IMR-90 (cell line): ENCODE measurements around the gene PRAMEF4. TPM values are rescaled to one million over a fixed set of nuclear protein-coding genes. Genes with fewer than 3 reads are reported as not detected.
"Not testable (repeated sequence)": the region's sequence is repeated elsewhere in the genome, so short reads cannot be mapped to it uniquely, and the experiment has no call there.

Source experiments
- ATAC-seq: fragments of 200-7000 bp; cut with Tn5 transposase; 2 replicates; pipeline ENCODE4 v1.9.1; 2020; ENCODE audit warnings: low read depth, mild to moderate bottlenecking, moderate library complexity
- BruUV-seq: library from RNA; stranded (reverse); fragments of 400-500 nt; replicated peaks from 2 replicates; lab custom pipeline; 2021; lab: Mats Ljungman, UMichigan
- CTCF ChIA-PET: fragments of 300-600 bp; formaldehyde crosslinking; extraction: SDS; loops from one replicate; lab custom pipeline; 2021; ENCODE audit warnings: antibody characterized with exemption; lab: Yijun Ruan, JAX
- POLR2A ChIA-PET: fragments of 300-600 bp; sonication (Branson Sonifier 250); formaldehyde crosslinking; loops from one replicate; lab custom pipeline; 2022; ENCODE audit warnings: antibody characterized with exemption; ENCODE audit not compliant: unreplicated experiment; lab: Charles Lee
- DNase-seq: peaks from one replicate; pipeline ENCODE4 v3.0.0; 2013
- H2AFZ ChIP-seq: replicated peaks from 2 replicates; pipeline ENCODE3; 2013; ENCODE audit warnings: low read length, mild to moderate bottlenecking; ENCODE audit not compliant: poor library complexity
- H2AK5ac ChIP-seq: 2 replicates; pipeline ENCODE4 v1.6.1; 2013; ENCODE audit warnings: low read depth, low read length, inconsistent platforms
- H2AK9ac ChIP-seq: replicated peaks from 2 replicates; pipeline ENCODE3; 2013; ENCODE audit warnings: mild to moderate bottlenecking, low read depth, low read length, moderate library complexity; ENCODE audit not compliant: poor library complexity
- H2BK120ac ChIP-seq: 2 replicates; pipeline ENCODE4 v1.6.1; 2013; ENCODE audit warnings: low read depth, low read length, inconsistent platforms
- H2BK15ac ChIP-seq: 3 replicates; pipeline ENCODE4 v1.6.1; 2013; ENCODE audit warnings: low read depth, low read length, inconsistent platforms
- H2BK20ac ChIP-seq: 2 replicates; pipeline ENCODE4 v1.6.1; 2013; ENCODE audit warnings: low read depth, mild to moderate bottlenecking, inconsistent platforms, low read length, moderate library complexity
- H2BK5ac ChIP-seq: 2 replicates; pipeline ENCODE4 v1.6.1; 2013; ENCODE audit warnings: mild to moderate bottlenecking, low read depth, low read length, inconsistent platforms; ENCODE audit not compliant: poor library complexity, severe bottlenecking
- H3K14ac ChIP-seq: replicated peaks from 2 replicates; pipeline ENCODE4 v1.6.1; 2013; ENCODE audit warnings: low read depth, low read length, inconsistent platforms
- H3K18ac ChIP-seq: 2 replicates; pipeline ENCODE4 v1.6.1; 2013; ENCODE audit warnings: low read depth, low read length, control low read depth
- H3K23ac ChIP-seq: 2 replicates; pipeline ENCODE4 v1.6.1; 2013; ENCODE audit warnings: low read depth, low read length, inconsistent platforms
- H3K27ac ChIP-seq: 2 replicates; pipeline ENCODE4 v1.5.1; 2013; ENCODE audit warnings: mild to moderate bottlenecking, control low read depth, low read length; ENCODE audit not compliant: insufficient read depth
- H3K27me3 ChIP-seq: 2 replicates; pipeline ENCODE4 v1.6.1; 2013; ENCODE audit warnings: low read length; ENCODE audit not compliant: control insufficient read depth, insufficient read depth
- H3K36me3 ChIP-seq: 2 replicates; pipeline ENCODE4 v1.6.1; 2013; ENCODE audit warnings: low read length, mixed read lengths; ENCODE audit not compliant: control insufficient read depth, insufficient read depth
- H3K4ac ChIP-seq: 2 replicates; pipeline ENCODE4 v1.6.1; 2013; ENCODE audit warnings: low read depth, low read length, inconsistent platforms
- H3K4me1 ChIP-seq: 2 replicates; pipeline ENCODE4 v1.6.1; 2013; ENCODE audit warnings: low read length, mixed read lengths; ENCODE audit not compliant: control insufficient read depth, insufficient read depth
- H3K4me2 ChIP-seq: 2 replicates; pipeline ENCODE4 v1.6.1; 2013; ENCODE audit warnings: low read depth, mild to moderate bottlenecking, control low read depth, low read length, moderate library complexity
- H3K4me3 ChIP-seq: 2 replicates; pipeline ENCODE4 v1.5.1; 2013; ENCODE audit warnings: low read depth, mild to moderate bottlenecking, control low read depth, low read length, moderate library complexity; ENCODE audit not compliant: insufficient read depth
- H3K56ac ChIP-seq: 2 replicates; pipeline ENCODE4 v1.6.1; 2013; ENCODE audit warnings: low read length, inconsistent platforms; ENCODE audit not compliant: insufficient read depth; ENCODE audit errors: extremely low read depth
- H3K79me1 ChIP-seq, 2 experiments: 2 replicates each; pipeline ENCODE4 v1.6.1; 2013; ENCODE audit warnings: low read length in 2 of 2, inconsistent platforms in 1 of 2, low read depth in 1 of 2
- H3K9ac ChIP-seq: 2 replicates; pipeline ENCODE4 v1.6.1; 2013; ENCODE audit warnings: low read depth, low read length, control low read depth
- H3K9me1 ChIP-seq: 2 replicates; pipeline ENCODE4 v1.6.1; 2013; ENCODE audit warnings: low read length, inconsistent platforms; ENCODE audit not compliant: insufficient read depth
- H3K9me3 ChIP-seq: 2 replicates; pipeline ENCODE4 v1.6.1; 2013; ENCODE audit warnings: low read length; ENCODE audit not compliant: control insufficient read depth, insufficient read depth
- H4K20me1 ChIP-seq: 2 replicates; pipeline ENCODE4 v1.6.1; 2013; ENCODE audit warnings: low read length, inconsistent platforms; ENCODE audit not compliant: insufficient read depth
- H4K5ac ChIP-seq: 2 replicates; pipeline ENCODE4 v1.6.1; 2013; ENCODE audit warnings: mild to moderate bottlenecking, low read depth, low read length, control low read depth
- H4K8ac ChIP-seq, 2 experiments: 2 replicates each; pipeline ENCODE4 v1.6.1; 2013; ENCODE audit warnings: low read depth in 2 of 2, low read length in 2 of 2, control low read depth in 1 of 2, inconsistent platforms in 1 of 2
- H4K91ac ChIP-seq: 2 replicates; pipeline ENCODE4 v1.6.1; 2013; ENCODE audit warnings: low read depth, low read length, inconsistent platforms; ENCODE audit not compliant: insufficient read depth
- WGBS, 2 experiments: methylation state at CpG; one replicate each; pipeline versions ENCODE4 v1.1.5 to v1.1.7; 2013; ENCODE audit warnings: missing lambda C conversion rate in 2 of 2; ENCODE audit not compliant: insufficient read length in 1 of 2; ENCODE audit errors: extremely low coverage in 2 of 2; 5-methylcytosine and 5-hydroxymethylcytosine counted together
- dilution Hi-C: fragments of 300-500 bp; cut with HindIII; formaldehyde crosslinking; loops from one replicate; pipeline ENCODE4 v1.14.3; 2018; ENCODE audit warnings: low sequenced_read_pairs; ENCODE audit not compliant: unreplicated experiment
- in situ Hi-C: fragments of 300-500 bp; cut with MboI; formaldehyde crosslinking; loops from 3 replicates; pipeline ENCODE4 v1.14.3; 2019; ENCODE audit warnings: low sequenced_read_pairs, inconsistent platforms, mixed read lengths
- intact Hi-C: fragments of 100-400 bp; cut with micrococcal nuclease; formaldehyde crosslinking; loops from 2 replicates; pipeline ENCODE4 v1.10.0; 2022
- polyA plus RNA-seq, 3 experiments: library from polyadenylated mRNA; depleted of rRNA; stranded (reverse); fragments of >200 nt; gene quantifications; 2 replicates each; pipeline ENCODE4 v1.2.3, GENCODE V29; 2012; ENCODE audit warnings: low replicate concordance in 1 of 3
- total RNA-seq: library from RNA; depleted of rRNA; stranded (reverse); fragments of >200 nt; gene quantifications from 2 replicates; pipeline ENCODE4 v1.2.3, GENCODE V29; 2012

PRAMEF4 gene
- total and polyA plus RNA-seq, 2 of the 4 experiments (the other 2 are of a cell fraction) = not detected

DNA sequence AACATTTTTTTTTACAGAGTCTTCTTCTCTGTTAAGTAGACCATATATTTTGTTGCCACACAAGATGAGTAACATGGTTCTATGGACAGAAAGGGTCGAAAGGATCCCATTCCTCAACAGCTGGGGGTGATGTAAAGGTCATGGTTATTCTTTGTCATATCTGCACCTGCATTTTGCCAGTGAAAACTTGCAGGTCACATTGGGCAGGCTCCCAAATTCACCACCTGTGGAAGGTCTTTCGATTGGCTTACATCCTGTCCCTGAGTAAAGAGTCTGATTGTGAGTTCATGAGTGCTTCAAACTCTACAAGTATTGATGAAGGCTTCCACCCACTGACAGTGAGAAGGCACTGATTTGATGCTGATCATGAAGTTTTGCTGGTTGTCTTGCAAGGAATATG is 52.8 kb downstream of the PRAMEF4 start:
- H3K18ac ChIP-seq, intact Hi-C loops, H2AK5ac ChIP-seq, dilution Hi-C loops, H2BK120ac ChIP-seq, H3K36me3 ChIP-seq, H3K27me3 ChIP-seq, H3K79me1 ChIP-seq, H2BK5ac ChIP-seq, H3K56ac ChIP-seq, H3K4ac ChIP-seq, H2AFZ ChIP-seq, H4K20me1 ChIP-seq, POLR2A ChIA-PET, H3K4me1 ChIP-seq, DNase-seq, in situ Hi-C loops, H3K4me3 ChIP-seq, CTCF ChIA-PET, H3K23ac ChIP-seq, BruUV-seq, H4K91ac ChIP-seq, H3K14ac ChIP-seq, H3K4me2 ChIP-seq, H2AK9ac ChIP-seq, H3K27ac ChIP-seq, H3K9me1 ChIP-seq, H2BK20ac ChIP-seq, H3K9me3 ChIP-seq, H4K5ac ChIP-seq, H2BK15ac ChIP-seq, H3K9ac ChIP-seq, H4K8ac ChIP-seq, ATAC-seq: not testable (repeated sequence)
- no CpG with 5 or more reads among the region's 2 CpGs for WGBS, 2 experiments

DNA sequence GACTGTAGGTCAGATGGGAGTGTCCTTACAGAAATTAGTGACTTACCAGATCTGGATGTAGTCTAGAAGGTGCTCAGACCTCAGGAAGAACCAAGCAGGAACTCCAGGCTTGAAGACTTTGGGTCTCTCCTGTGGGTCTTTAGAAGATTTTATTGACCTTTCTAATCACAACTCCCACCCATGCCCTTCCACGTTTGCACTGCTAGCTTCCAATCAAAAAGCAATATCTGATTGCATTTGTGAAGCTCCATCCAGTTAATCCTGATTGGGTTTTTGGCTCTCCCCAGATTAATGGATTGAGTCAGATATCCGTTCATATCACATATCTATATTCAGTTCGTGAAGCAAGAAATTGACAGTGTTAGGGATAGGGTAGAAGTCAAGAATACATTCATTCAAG is 54.7 kb downstream of the PRAMEF4 start, which contains the start of gene PRAMEF11:
PRAMEF11 (minus strand) TSS at position 101 of the 400 bp plus-strand sequence. CDS start 2,621 bp downstream, outside the sequence.
- not testable (repeated sequence) for ATAC-seq
- no CpG with 5 or more reads among the region's 3 CpGs for WGBS, 2 experiments

More for the DNA sequence above, 54.7 kb downstream of the PRAMEF4 start, which contains the start of gene PRAMEF11:
- in situ Hi-C loops, H2BK20ac ChIP-seq, POLR2A ChIA-PET, H2AK5ac ChIP-seq, H3K23ac ChIP-seq, H3K4me3 ChIP-seq, BruUV-seq, H4K20me1 ChIP-seq, H3K4ac ChIP-seq, H3K79me1 ChIP-seq, H2BK5ac ChIP-seq, H4K5ac ChIP-seq, H3K9me3 ChIP-seq, H3K56ac ChIP-seq, H3K27me3 ChIP-seq, H3K36me3 ChIP-seq, H2BK15ac ChIP-seq, H2AFZ ChIP-seq, H2BK120ac ChIP-seq, H3K4me2 ChIP-seq, H3K18ac ChIP-seq, H3K9ac ChIP-seq, DNase-seq, H3K14ac ChIP-seq, intact Hi-C loops, H3K27ac ChIP-seq, H3K4me1 ChIP-seq, H4K91ac ChIP-seq, H4K8ac ChIP-seq, H2AK9ac ChIP-seq, H3K9me1 ChIP-seq, CTCF ChIA-PET, dilution Hi-C loops: not testable (repeated sequence)
